IMR-90 (cell line): ENCODE data around the gene SCIN. TPM values are rescaled to one million over a fixed set of nuclear protein-coding genes. Genes with fewer than 3 reads are reported as not detected.

Experiments used
- ATAC-seq: fragments of 200-7000 bp; cut with Tn5 transposase; 2 replicates; pipeline ENCODE4 v1.9.1; 2020; ENCODE audit warnings: low read depth, mild to moderate bottlenecking, moderate library complexity
- BruUV-seq: library from RNA; stranded (reverse); fragments of 400-500 nt; replicated peaks from 2 replicates; lab custom pipeline; 2021; lab: Mats Ljungman, UMichigan
- CTCF ChIA-PET: fragments of 300-600 bp; formaldehyde crosslinking; extraction: SDS; loops from one replicate; lab custom pipeline; 2021; ENCODE audit warnings: antibody characterized with exemption; lab: Yijun Ruan, JAX
- POLR2A ChIA-PET: fragments of 300-600 bp; sonication (Branson Sonifier 250); formaldehyde crosslinking; loops from one replicate; lab custom pipeline; 2022; ENCODE audit warnings: antibody characterized with exemption; ENCODE audit not compliant: unreplicated experiment; lab: Charles Lee
- DNase-seq: peaks from one replicate; pipeline ENCODE4 v3.0.0; 2013
- H2AFZ ChIP-seq: replicated peaks from 2 replicates; pipeline ENCODE3; 2013; ENCODE audit warnings: low read length, mild to moderate bottlenecking; ENCODE audit not compliant: poor library complexity
- H2AK5ac ChIP-seq: 2 replicates; pipeline ENCODE4 v1.6.1; 2013; ENCODE audit warnings: low read depth, low read length, inconsistent platforms
- H2AK9ac ChIP-seq: replicated peaks from 2 replicates; pipeline ENCODE3; 2013; ENCODE audit warnings: mild to moderate bottlenecking, low read depth, low read length, moderate library complexity; ENCODE audit not compliant: poor library complexity
- H2BK120ac ChIP-seq: 2 replicates; pipeline ENCODE4 v1.6.1; 2013; ENCODE audit warnings: low read depth, low read length, inconsistent platforms
- H2BK15ac ChIP-seq: 3 replicates; pipeline ENCODE4 v1.6.1; 2013; ENCODE audit warnings: low read depth, low read length, inconsistent platforms
- H2BK20ac ChIP-seq: 2 replicates; pipeline ENCODE4 v1.6.1; 2013; ENCODE audit warnings: low read depth, mild to moderate bottlenecking, inconsistent platforms, low read length, moderate library complexity
- H2BK5ac ChIP-seq: 2 replicates; pipeline ENCODE4 v1.6.1; 2013; ENCODE audit warnings: mild to moderate bottlenecking, low read depth, low read length, inconsistent platforms; ENCODE audit not compliant: poor library complexity, severe bottlenecking
- H3K14ac ChIP-seq: replicated peaks from 2 replicates; pipeline ENCODE4 v1.6.1; 2013; ENCODE audit warnings: low read depth, low read length, inconsistent platforms
- H3K18ac ChIP-seq: 2 replicates; pipeline ENCODE4 v1.6.1; 2013; ENCODE audit warnings: low read depth, low read length, control low read depth
- H3K23ac ChIP-seq: 2 replicates; pipeline ENCODE4 v1.6.1; 2013; ENCODE audit warnings: low read depth, low read length, inconsistent platforms
- H3K27ac ChIP-seq: 2 replicates; pipeline ENCODE4 v1.5.1; 2013; ENCODE audit warnings: mild to moderate bottlenecking, control low read depth, low read length; ENCODE audit not compliant: insufficient read depth
- H3K27me3 ChIP-seq: 2 replicates; pipeline ENCODE4 v1.6.1; 2013; ENCODE audit warnings: low read length; ENCODE audit not compliant: control insufficient read depth, insufficient read depth
- H3K36me3 ChIP-seq: 2 replicates; pipeline ENCODE4 v1.6.1; 2013; ENCODE audit warnings: low read length, mixed read lengths; ENCODE audit not compliant: control insufficient read depth, insufficient read depth
- H3K4ac ChIP-seq: 2 replicates; pipeline ENCODE4 v1.6.1; 2013; ENCODE audit warnings: low read depth, low read length, inconsistent platforms
- H3K4me1 ChIP-seq: 2 replicates; pipeline ENCODE4 v1.6.1; 2013; ENCODE audit warnings: low read length, mixed read lengths; ENCODE audit not compliant: control insufficient read depth, insufficient read depth
- H3K4me2 ChIP-seq: 2 replicates; pipeline ENCODE4 v1.6.1; 2013; ENCODE audit warnings: low read depth, mild to moderate bottlenecking, control low read depth, low read length, moderate library complexity
- H3K4me3 ChIP-seq: 2 replicates; pipeline ENCODE4 v1.5.1; 2013; ENCODE audit warnings: low read depth, mild to moderate bottlenecking, control low read depth, low read length, moderate library complexity; ENCODE audit not compliant: insufficient read depth
- H3K56ac ChIP-seq: 2 replicates; pipeline ENCODE4 v1.6.1; 2013; ENCODE audit warnings: low read length, inconsistent platforms; ENCODE audit not compliant: insufficient read depth; ENCODE audit errors: extremely low read depth
- H3K79me1 ChIP-seq, 2 experiments: 2 replicates each; pipeline ENCODE4 v1.6.1; 2013; ENCODE audit warnings: low read length in 2 of 2, inconsistent platforms in 1 of 2, low read depth in 1 of 2
- H3K9ac ChIP-seq: 2 replicates; pipeline ENCODE4 v1.6.1; 2013; ENCODE audit warnings: low read depth, low read length, control low read depth
- H3K9me1 ChIP-seq: 2 replicates; pipeline ENCODE4 v1.6.1; 2013; ENCODE audit warnings: low read length, inconsistent platforms; ENCODE audit not compliant: insufficient read depth
- H3K9me3 ChIP-seq: 2 replicates; pipeline ENCODE4 v1.6.1; 2013; ENCODE audit warnings: low read length; ENCODE audit not compliant: control insufficient read depth, insufficient read depth
- H4K20me1 ChIP-seq: 2 replicates; pipeline ENCODE4 v1.6.1; 2013; ENCODE audit warnings: low read length, inconsistent platforms; ENCODE audit not compliant: insufficient read depth
- H4K5ac ChIP-seq: 2 replicates; pipeline ENCODE4 v1.6.1; 2013; ENCODE audit warnings: mild to moderate bottlenecking, low read depth, low read length, control low read depth
- H4K8ac ChIP-seq, 2 experiments: 2 replicates each; pipeline ENCODE4 v1.6.1; 2013; ENCODE audit warnings: low read depth in 2 of 2, low read length in 2 of 2, control low read depth in 1 of 2, inconsistent platforms in 1 of 2
- H4K91ac ChIP-seq: 2 replicates; pipeline ENCODE4 v1.6.1; 2013; ENCODE audit warnings: low read depth, low read length, inconsistent platforms; ENCODE audit not compliant: insufficient read depth
- BHLHE40 ChIP-seq: fragments of 150-350 bp; IDR thresholded peaks from 2 replicates; pipeline ENCODE4 v1.6.1; 2016; ENCODE audit warnings: mild to moderate bottlenecking, low read depth, low read length
- FOS ChIP-seq: fragments of 150-350 bp; IDR thresholded peaks from 2 replicates; pipeline ENCODE4 v1.6.1; 2016; ENCODE audit warnings: low read depth, low read length
- MAFK ChIP-seq: IDR thresholded peaks from 2 replicates; pipeline ENCODE4 v1.6.1; 2012; ENCODE audit warnings: low read depth, low read length, improper control_type of control experiment
- MAZ ChIP-seq: IDR thresholded peaks from 2 replicates; pipeline ENCODE4 v1.6.1; 2012; ENCODE audit warnings: low read depth, mild to moderate bottlenecking, low read length, improper control_type of control experiment, moderate library complexity, borderline replicate concordance
- MXI1 ChIP-seq: IDR thresholded peaks from 2 replicates; pipeline ENCODE4 v1.6.1; 2012; ENCODE audit warnings: low read depth, mild to moderate bottlenecking, low read length, moderate library complexity, borderline replicate concordance
- NFE2L2 ChIP-seq: fragments of 150-350 bp; IDR thresholded peaks from 2 replicates; pipeline ENCODE4 v1.6.1; 2016; ENCODE audit warnings: low read depth, mild to moderate bottlenecking, low read length
- POLR2A ChIP-seq: IDR thresholded peaks from 2 replicates; pipeline ENCODE4 v1.6.1; 2012; ENCODE audit warnings: mild to moderate bottlenecking, low read depth, low read length
- RAD21 ChIP-seq: IDR thresholded peaks from 2 replicates; pipeline ENCODE4 v1.6.1; 2012; ENCODE audit warnings: low read length, improper control_type of control experiment
- RCOR1 ChIP-seq: IDR thresholded peaks from 2 replicates; pipeline ENCODE4 v1.6.1; 2012; ENCODE audit warnings: mild to moderate bottlenecking, low read length, improper control_type of control experiment; ENCODE audit not compliant: insufficient replicate concordance
- SMC3 ChIP-seq: fragments of 150-350 bp; IDR thresholded peaks from 2 replicates; pipeline ENCODE4 v1.6.1; 2016; ENCODE audit warnings: low read depth, mild to moderate bottlenecking, antibody characterized with exemption, low read length, moderate library complexity
- WGBS, 2 experiments: methylation state at CpG; one replicate each; pipeline versions ENCODE4 v1.1.5 to v1.1.7; 2013; ENCODE audit warnings: missing lambda C conversion rate in 2 of 2; ENCODE audit not compliant: insufficient read length in 1 of 2; ENCODE audit errors: extremely low coverage in 2 of 2; 5-methylcytosine and 5-hydroxymethylcytosine counted together
- dilution Hi-C: fragments of 300-500 bp; cut with HindIII; formaldehyde crosslinking; loops from one replicate; pipeline ENCODE4 v1.14.3; 2018; ENCODE audit warnings: low sequenced_read_pairs; ENCODE audit not compliant: unreplicated experiment
- in situ Hi-C: fragments of 300-500 bp; cut with MboI; formaldehyde crosslinking; loops from 3 replicates; pipeline ENCODE4 v1.14.3; 2019; ENCODE audit warnings: low sequenced_read_pairs, inconsistent platforms, mixed read lengths
- intact Hi-C: fragments of 100-400 bp; cut with micrococcal nuclease; formaldehyde crosslinking; loops from 2 replicates; pipeline ENCODE4 v1.10.0; 2022
- polyA plus RNA-seq, 3 experiments: library from polyadenylated mRNA; depleted of rRNA; stranded (reverse); fragments of >200 nt; gene quantifications; 2 replicates each; pipeline ENCODE4 v1.2.3, GENCODE V29; 2012; ENCODE audit warnings: low replicate concordance in 1 of 3
- total RNA-seq: library from RNA; depleted of rRNA; stranded (reverse); fragments of >200 nt; gene quantifications from 2 replicates; pipeline ENCODE4 v1.2.3, GENCODE V29; 2012
- TF ChIP-seq, protein P1 (sequence below): fragments of 150-350 bp; IDR thresholded peaks from 2 replicates; pipeline ENCODE4 v1.6.1; 2017; ENCODE audit warnings: mild to moderate bottlenecking, antibody characterized with exemption, low read length, low read depth
- TF ChIP-seq, protein P2 (sequence below): conservative IDR thresholded peaks from 2 replicates; pipeline ENCODE4 v1.5.1; 2012; ENCODE audit warnings: mild to moderate bottlenecking, low read depth, low read length, improper control_type of control experiment

The SCIN gene
- total and polyA plus RNA-seq, 2 of the 4 experiments (the other 2 are of a cell fraction), result under 0.01 to 0.05 TPM

DNA sequence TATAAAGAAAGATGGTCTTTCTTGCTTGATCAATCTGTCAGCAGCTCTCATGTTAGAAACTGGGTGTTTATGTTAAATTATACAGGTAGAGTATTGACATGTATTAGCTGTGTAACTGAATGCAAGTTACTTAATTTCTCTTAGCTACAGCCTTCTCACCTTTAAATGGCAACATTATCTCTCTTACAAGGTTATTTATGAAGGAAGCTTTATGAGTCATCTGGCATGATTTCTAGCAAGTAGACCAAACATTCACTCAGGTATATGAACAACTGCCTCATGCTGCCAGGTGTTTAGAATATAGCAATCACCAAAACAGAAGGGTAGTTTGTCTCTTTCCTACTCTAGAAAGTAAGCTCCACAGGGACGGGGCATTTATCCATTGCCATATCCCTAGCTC is 125.4 kb downstream of the SCIN start:
- Histone ChIP-seq H2BK15ac (no peak overlapping the region), H3K4me1 (no peaks in the 10 kb centered on the region), H2AK5ac (no peak overlapping the region), H3K9me1 (no peaks in the 10 kb centered on the region), H3K4me2 (no peak overlapping the region), H3K9me3 (no peaks in the 10 kb centered on the region; the same call in 1 of the 2 replicates), H3K79me1 (peaks cover 3 to 10% of the 10 kb centered on the region in 2 experiments; a peak in 3 of 4 replicates), H2BK120ac (no peak overlapping the region), H4K20me1 (no peaks in the 10 kb centered on the region), H4K91ac (no peak overlapping the region), H3K56ac (no peak overlapping the region), H2BK20ac (no peak overlapping the region), H2BK5ac (no peak overlapping the region), H2AFZ (no peak overlapping the region), H2AK9ac (no peak overlapping the region), H3K18ac (no peak overlapping the region), H4K5ac (no peak overlapping the region), H3K27me3 (no peaks in the 10 kb centered on the region), H3K14ac (no peak overlapping the region), H3K27ac (no peak overlapping the region), H3K9ac (no peak overlapping the region), H3K4me3 (no peak overlapping the region), H4K8ac (no peak overlapping the region), H3K23ac (no peak overlapping the region), H3K4ac (no peak overlapping the region), H3K36me3 (no peaks in the 10 kb centered on the region)
- BruUV-seq, result no TSS peak
- dilution Hi-C loops (no loop called here), intact Hi-C loops (no loop called here), in situ Hi-C loops (loop anchor here (25.0 kb wide), 1 partner anchor 416 kb away; no protein-coding TSS in a partner anchor)
- POLR2A ChIA-PET, result no interaction called here
- DNase-seq (no peak), ATAC-seq (no peak)
- no CpG with 5 or more reads among the region's 1 CpG for WGBS, 2 experiments
- CTCF ChIA-PET, result interaction anchor here (0.6 kb wide), 1 partner anchor 1995 kb away, joined by 3 read pairs; no protein-coding TSS in a partner anchor
- TF ChIP-seq MAFK, result no peak
- no peak for TF ChIP-seq MAZ
- TF ChIP-seq RCOR1, result no peak
- TF ChIP-seq RAD21, result no peak
- TF ChIP-seq FOS, result no peak
- TF ChIP-seq, protein P1, sequence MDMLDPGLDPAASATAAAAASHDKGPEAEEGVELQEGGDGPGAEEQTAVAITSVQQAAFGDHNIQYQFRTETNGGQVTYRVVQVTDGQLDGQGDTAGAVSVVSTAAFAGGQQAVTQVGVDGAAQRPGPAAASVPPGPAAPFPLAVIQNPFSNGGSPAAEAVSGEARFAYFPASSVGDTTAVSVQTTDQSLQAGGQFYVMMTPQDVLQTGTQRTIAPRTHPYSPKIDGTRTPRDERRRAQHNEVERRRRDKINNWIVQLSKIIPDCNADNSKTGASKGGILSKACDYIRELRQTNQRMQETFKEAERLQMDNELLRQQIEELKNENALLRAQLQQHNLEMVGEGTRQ, result no peak
- no peak for TF ChIP-seq NFE2L2
- TF ChIP-seq, protein P2, sequence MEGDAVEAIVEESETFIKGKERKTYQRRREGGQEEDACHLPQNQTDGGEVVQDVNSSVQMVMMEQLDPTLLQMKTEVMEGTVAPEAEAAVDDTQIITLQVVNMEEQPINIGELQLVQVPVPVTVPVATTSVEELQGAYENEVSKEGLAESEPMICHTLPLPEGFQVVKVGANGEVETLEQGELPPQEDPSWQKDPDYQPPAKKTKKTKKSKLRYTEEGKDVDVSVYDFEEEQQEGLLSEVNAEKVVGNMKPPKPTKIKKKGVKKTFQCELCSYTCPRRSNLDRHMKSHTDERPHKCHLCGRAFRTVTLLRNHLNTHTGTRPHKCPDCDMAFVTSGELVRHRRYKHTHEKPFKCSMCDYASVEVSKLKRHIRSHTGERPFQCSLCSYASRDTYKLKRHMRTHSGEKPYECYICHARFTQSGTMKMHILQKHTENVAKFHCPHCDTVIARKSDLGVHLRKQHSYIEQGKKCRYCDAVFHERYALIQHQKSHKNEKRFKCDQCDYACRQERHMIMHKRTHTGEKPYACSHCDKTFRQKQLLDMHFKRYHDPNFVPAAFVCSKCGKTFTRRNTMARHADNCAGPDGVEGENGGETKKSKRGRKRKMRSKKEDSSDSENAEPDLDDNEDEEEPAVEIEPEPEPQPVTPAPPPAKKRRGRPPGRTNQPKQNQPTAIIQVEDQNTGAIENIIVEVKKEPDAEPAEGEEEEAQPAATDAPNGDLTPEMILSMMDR, result no peak
- TF ChIP-seq BHLHE40, result no peak
- TF ChIP-seq MXI1, result no peak
- TF ChIP-seq SMC3, result no peak
- no peak for TF ChIP-seq POLR2A
